ENCODE data around the gene TUT7. TPM values are rescaled to one million over a fixed set of nuclear protein-coding genes. Genes with fewer than 3 reads are reported as not detected.

Gene TUT7
- total and polyA plus RNA-seq, 10 of the 15 experiments (the other 5 are each of a cell fraction or from before 2014, with no cell fraction given): 10.0 to 49.8 (median 30.4) TPM

DNA sequence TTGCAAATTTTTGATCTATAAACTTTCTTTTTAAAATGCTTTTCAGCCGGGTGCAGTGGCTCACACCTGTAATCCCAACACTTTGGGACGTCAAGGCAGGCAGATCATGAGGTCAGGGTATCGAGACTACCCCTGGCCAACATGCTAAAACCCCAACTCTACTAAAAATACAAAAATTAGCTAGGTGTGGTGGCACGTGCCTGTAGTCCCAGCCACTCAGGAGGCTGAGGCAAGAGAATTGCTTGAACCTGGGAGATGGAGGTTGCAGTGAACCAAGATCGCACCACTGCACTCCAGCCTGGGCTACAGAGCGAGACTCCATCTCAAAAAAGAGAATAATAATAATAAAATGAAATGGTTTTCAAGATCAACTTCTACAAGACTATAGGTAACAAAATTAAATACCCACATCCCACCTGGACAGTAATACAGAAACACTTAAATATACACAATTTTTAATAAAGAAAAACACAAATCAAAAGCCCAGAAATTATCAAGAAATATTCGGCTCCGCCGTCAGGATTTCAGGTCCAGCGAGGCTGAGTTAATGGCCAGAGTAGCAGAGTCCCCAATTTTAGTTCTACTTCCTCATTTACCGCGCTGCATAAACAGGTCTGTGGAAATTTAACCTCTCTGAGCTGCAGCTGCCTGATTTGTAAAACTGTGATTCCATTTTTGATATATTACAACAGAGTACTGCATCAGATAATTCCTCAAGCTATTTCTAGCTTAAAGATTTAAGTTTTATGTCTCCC lies 4.0 kb downstream of the TUT7 start:
- ATAC-seq (peak; percentile 51), FAIRE-seq (no peak), DNase-seq (ENCODE audit: low read depth, low spot score) (no peak)
- peak overlapping the region; percentile 99 for H3K4me3 ChIP-seq
- peak overlapping the region; percentile 53 for H3K9ac ChIP-seq (ENCODE audit: control insufficient read depth, insufficient read depth, low read length)
- no peaks in the 10 kb centered on the region for H3K27me3 ChIP-seq (replicated peaks in 1 of 2; ENCODE audit: control insufficient read depth in 2 of 2, insufficient read depth in 2 of 2, low read length in 1 of 2)
- ChIA-PET POLR2A (interaction anchor here (3.3 kb wide), 1 partner anchor 10 kb away, joined by 30 read pairs; no protein-coding TSS in a partner anchor), RAD21 (ENCODE audit: unreplicated experiment) (interaction anchor here (1.2 to 3.8 kb wide), 3 partner anchors 9 to 148 kb away, joined by 3 to 26 read pairs (median 4); no protein-coding TSS in a partner anchor), SMC1A (ENCODE audit: uncharacterized antibody, unreplicated experiment) (interaction anchor here (0.9 to 3.4 kb wide), 5 partner anchors 11 to 68 kb away, joined by 3 to 51 read pairs (median 3); partner anchors contain the start of gene ISCA1), CTCF (interaction anchor here (0.6 to 3.7 kb wide), 3 partner anchors 10 to 154 kb away, joined by 3 to 20 read pairs (median 3); no protein-coding TSS in a partner anchor)
- peak overlapping the region; percentile 94 for H3K27ac ChIP-seq (ENCODE audit: control insufficient read depth, insufficient read depth)
- no TSS peak for BruUV-seq (replicated peaks)
- peaks cover 6% of the 10 kb centered on the region for H3K4me1 ChIP-seq (ENCODE audit: control insufficient read depth, insufficient read depth, low read length)
- 19% methylated on average over 12 of the region's 12 CpGs for WGBS (ENCODE audit: insufficient coverage, insufficient replicate concordance, low lambda C conversion rate, missing lambda C conversion rate)
- no peaks in the 10 kb centered on the region; a peak in 1 of 4 replicates for H3K36me3 ChIP-seq (ENCODE audit: control insufficient read depth in 2 of 2, insufficient read depth in 2 of 2, low read length in 1 of 2)
- H2AFZ ChIP-seq (ENCODE audit: control insufficient read depth, low read depth, low read length): no peak overlapping the region
- H4K20me1 ChIP-seq (ENCODE audit: control insufficient read depth, insufficient read depth): no peaks in the 10 kb centered on the region
- H3K4me2 ChIP-seq (ENCODE audit: control insufficient read depth, insufficient read depth): peak overlapping the region; percentile 83
- intact Hi-C loops (cut with micrococcal nuclease; ENCODE audit: unreplicated experiment) (loop anchor here (2.0 to 10.0 kb wide), 3 partner anchors 67 to 1155 kb away; partner anchors contain the start of gene ISCA1), in situ Hi-C loops (cut with MboI) (no loop called here)
- no peaks in the 10 kb centered on the region for H3K9me3 ChIP-seq (replicated peaks; ENCODE audit: control insufficient read depth, insufficient read depth, low read length)
- peaks cover 78% of the 10 kb centered on the region for H3K79me2 ChIP-seq (ENCODE audit: control insufficient read depth, insufficient read depth, low read length)
- TF ChIP-seq CBFB (IDR thresholded peaks at IDR 0.05; ENCODE audit: low read depth): no peak
- peak; percentile 34; the same call in 1 of the 2 replicates for TF ChIP-seq SMARCA5 (IDR thresholded peaks at IDR 0.05)
- TF ChIP-seq SPI1 (IDR thresholded peaks at IDR 0.05; ENCODE audit: borderline replicate concordance, insufficient read depth, low read depth, low read length): peak; percentile 86
- peak; percentile 58; the same call in 1 of the 2 replicates for TF ChIP-seq NFYB (IDR thresholded peaks at IDR 0.05; ENCODE audit: insufficient read depth, low read depth, low read length)
- TF ChIP-seq CTCF (IDR thresholded peaks at IDR 0.05 in 2 of 3, conservative IDR thresholded peaks at IDR 0.05 in 1 of 3; ENCODE audit: control insufficient read depth in 2 of 3, extremely low read depth in 1 of 3, insufficient read depth in 1 of 3, low read depth in 3 of 3, low read length in 3 of 3): no peak
- peak; percentile 52; the same call in 1 of the 2 replicates for TF ChIP-seq NFIC (IDR thresholded peaks at IDR 0.05; ENCODE audit: low read depth, low read length)
- TF ChIP-seq RAD51 (IDR thresholded peaks at IDR 0.05): peak; percentile 70; the same call in 1 of the 2 replicates
- peak; percentile 41 to 91; a peak in 2 of 4 replicates for TF ChIP-seq BHLHE40 (IDR thresholded peaks at IDR 0.05; ENCODE audit: borderline replicate concordance in 1 of 2, low read depth in 2 of 2, low read length in 1 of 2)
- peak; percentile 12; the same call in 1 of the 2 replicates for TF ChIP-seq JUNB (IDR thresholded peaks at IDR 0.05)
- peak in 1 of 2 experiments; percentile 50; a peak in 1 of 4 replicates for TF ChIP-seq EP300 (IDR thresholded peaks at IDR 0.05; ENCODE audit: borderline replicate concordance in 1 of 2, control insufficient read depth in 1 of 2, low read depth in 2 of 2, low read length in 2 of 2)
- no peak for TF ChIP-seq TCF3 (IDR thresholded peaks at IDR 0.05; ENCODE audit: borderline replicate concordance, insufficient read depth, low read depth, low read length)
- no peak for TF ChIP-seq NR2F1 (conservative IDR thresholded peaks at IDR 0.05)
- TF ChIP-seq, protein P1, sequence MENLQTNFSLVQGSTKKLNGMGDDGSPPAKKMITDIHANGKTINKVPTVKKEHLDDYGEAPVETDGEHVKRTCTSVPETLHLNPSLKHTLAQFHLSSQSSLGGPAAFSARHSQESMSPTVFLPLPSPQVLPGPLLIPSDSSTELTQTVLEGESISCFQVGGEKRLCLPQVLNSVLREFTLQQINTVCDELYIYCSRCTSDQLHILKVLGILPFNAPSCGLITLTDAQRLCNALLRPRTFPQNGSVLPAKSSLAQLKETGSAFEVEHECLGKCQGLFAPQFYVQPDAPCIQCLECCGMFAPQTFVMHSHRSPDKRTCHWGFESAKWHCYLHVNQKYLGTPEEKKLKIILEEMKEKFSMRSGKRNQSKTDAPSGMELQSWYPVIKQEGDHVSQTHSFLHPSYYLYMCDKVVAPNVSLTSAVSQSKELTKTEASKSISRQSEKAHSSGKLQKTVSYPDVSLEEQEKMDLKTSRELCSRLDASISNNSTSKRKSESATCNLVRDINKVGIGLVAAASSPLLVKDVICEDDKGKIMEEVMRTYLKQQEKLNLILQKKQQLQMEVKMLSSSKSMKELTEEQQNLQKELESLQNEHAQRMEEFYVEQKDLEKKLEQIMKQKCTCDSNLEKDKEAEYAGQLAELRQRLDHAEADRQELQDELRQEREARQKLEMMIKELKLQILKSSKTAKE (IDR thresholded peaks at IDR 0.05; ENCODE audit: low read depth, poor library complexity, severe bottlenecking): peak; percentile 39
- no peak for TF ChIP-seq ZNF384 (IDR thresholded peaks at IDR 0.05; ENCODE audit: borderline replicate concordance, low read depth, low read length)
